LNCAP (cell line): ENCODE data around the gene SYNC.

Experiments used
- TF ChIP-seq, protein P1 (sequence below): fragments of 450-650 bp; IDR thresholded peaks from 2 replicates; pipeline ENCODE4 v1.5.1; 2017; ENCODE audit warnings: mild to moderate bottlenecking

The SYNC gene

DNA sequence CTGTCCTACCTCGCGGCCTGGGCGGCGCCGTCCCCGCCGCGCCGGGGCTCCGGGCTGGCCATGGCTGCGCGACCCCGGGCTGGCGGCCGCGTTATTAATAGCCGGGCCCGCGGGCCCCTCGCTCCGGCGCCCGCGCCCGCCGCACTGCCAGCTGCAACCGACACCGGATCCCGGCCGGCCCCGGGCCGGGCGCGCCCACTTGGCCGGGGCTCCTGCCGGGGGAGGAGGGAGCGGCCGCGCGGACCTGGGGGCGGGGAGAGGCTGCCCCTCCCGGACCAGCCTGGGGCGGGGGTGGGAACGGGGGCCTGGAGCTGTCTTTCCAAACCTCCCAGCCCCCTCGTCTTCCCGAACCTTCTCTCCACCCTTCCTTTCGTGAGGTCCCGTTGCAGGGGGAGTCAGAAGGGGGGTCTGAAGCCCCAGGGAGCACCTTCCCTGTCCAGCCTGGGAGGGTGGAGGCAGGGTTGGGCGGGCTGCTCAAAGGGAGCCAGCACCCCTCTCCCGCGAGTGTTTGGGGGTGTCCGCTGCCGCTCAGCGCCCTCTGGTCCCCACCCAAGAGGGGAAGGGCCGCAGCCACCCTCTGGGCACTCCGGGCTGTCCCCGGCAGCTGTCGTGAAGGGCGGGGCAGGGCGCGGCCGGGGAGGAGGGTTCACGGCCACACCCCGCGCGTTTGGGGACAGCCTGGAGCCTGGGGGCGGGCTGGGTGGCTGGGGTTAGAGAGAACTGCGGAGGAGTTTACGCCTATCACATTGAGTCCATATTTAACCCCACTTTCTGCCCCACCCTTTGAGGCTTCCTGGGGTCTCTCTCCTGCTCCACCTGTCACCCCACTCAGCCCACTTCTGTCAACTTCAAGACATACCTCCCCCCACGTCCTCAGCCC lies at the start of gene SYNC:
SYNC (minus strand) TSS at position 172 of the 880 bp plus-strand sequence; CDS start at position 62, 110 bp downstream.
- TF ChIP-seq, protein P1, sequence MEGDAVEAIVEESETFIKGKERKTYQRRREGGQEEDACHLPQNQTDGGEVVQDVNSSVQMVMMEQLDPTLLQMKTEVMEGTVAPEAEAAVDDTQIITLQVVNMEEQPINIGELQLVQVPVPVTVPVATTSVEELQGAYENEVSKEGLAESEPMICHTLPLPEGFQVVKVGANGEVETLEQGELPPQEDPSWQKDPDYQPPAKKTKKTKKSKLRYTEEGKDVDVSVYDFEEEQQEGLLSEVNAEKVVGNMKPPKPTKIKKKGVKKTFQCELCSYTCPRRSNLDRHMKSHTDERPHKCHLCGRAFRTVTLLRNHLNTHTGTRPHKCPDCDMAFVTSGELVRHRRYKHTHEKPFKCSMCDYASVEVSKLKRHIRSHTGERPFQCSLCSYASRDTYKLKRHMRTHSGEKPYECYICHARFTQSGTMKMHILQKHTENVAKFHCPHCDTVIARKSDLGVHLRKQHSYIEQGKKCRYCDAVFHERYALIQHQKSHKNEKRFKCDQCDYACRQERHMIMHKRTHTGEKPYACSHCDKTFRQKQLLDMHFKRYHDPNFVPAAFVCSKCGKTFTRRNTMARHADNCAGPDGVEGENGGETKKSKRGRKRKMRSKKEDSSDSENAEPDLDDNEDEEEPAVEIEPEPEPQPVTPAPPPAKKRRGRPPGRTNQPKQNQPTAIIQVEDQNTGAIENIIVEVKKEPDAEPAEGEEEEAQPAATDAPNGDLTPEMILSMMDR, result no peak

- TF ChIP-seq, protein P1, result no peak
These were observed 47.2 kb upstream of the SYNC start for GRCh38 chr1:32749771-32750170.

DNA sequence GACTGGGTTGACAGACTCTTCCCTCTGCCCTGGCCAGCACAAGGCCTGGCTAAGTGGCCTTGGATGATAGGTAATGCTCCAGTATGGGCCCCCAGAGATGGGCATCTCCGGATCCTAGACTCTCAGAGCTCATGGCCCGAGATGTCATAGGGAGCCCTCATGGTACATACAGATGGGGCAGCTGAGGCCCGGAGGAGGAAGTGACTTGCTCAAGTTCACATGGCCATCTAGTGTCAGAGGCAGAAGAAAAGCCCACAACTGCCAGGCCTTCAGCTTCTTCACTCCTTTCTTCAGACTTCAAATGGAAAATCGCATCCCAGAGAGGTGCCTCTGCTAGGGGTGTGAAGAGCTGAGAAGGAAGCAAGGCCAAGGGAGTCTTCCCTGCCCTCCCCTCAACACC lies 46.8 kb upstream of the SYNC start:
- TF ChIP-seq, protein P1, result no peak

DNA sequence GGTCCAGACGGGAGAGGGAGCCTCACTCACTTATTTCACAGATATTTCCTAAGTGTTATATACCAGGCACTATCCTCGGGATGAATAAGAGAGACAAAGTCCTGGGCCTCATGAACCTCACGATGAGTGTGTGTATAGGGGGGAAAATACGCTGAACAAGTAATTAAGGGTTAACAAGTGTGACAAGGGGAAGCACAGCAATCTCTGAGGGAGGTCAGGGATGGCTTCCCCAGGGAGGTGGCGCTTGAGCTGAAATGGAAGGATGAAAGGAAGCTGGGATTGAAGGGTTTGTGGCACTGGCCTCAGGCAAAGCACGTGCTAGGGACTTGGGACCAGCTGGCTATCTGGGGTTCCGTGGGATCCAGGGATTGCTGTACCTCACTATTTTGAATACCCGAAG lies 46.4 kb upstream of the SYNC start:
- TF ChIP-seq, protein P1, result no peak

DNA sequence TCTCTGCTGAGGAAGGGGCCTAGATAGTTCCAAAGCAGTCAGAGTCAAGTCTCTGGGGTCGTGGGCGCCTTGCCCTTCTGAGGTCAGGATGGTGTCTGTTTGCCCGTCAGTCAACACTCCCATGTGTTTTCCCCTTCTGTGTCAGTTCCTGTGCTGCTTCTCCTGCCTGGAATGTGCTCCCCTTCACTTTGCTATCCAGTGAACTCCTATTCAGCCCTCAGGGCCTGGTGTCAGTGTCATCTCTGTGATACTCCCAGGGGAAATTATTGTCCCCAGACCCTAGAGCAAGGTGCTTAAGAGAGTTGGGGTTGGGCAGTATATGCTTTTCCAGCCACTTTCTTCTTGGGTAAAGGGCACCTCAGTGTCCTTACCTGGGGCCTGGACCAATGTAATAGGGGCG lies 45.8 kb upstream of the SYNC start:
- TF ChIP-seq, protein P1, result no peak

GRCh38 chr1:32746130-32746529 lies 43.6 kb upstream of the SYNC start:
- TF ChIP-seq, protein P1, result no peak

GRCh38 chr1:32744071-32744425 lies 41.5 kb upstream of the SYNC start:
- TF ChIP-seq, protein P1, result no peak
